ENCODE data around the gene SLK. TPM values are rescaled to one million over a fixed set of nuclear protein-coding genes. Genes with fewer than 3 reads are reported as not detected.

Gene SLK
- total RNA-seq, 1 donor from 2014 or later, result 31.0 TPM

- DNase-seq, result no peak
- no peak for ATAC-seq
- intact Hi-C loops (cut with micrococcal nuclease), result no loop called here
Measured at GRCh38 chr10:104040862-104041789, 74.2 kb downstream of the SLK start.

- intact Hi-C loops (cut with micrococcal nuclease), result no loop called here
- ATAC-seq, result no peak
- no peak for DNase-seq
Measured at GRCh38 chr10:104041891-104042535, 75.1 kb downstream of the SLK start.

- no peak for DNase-seq
- intact Hi-C loops (cut with micrococcal nuclease), result no loop called here
- no peak for ATAC-seq
Measured at GRCh38 chr10:104043185-104043830, 76.4 kb downstream of the SLK start.

GRCh38 chr10:104043854-104044253 lies 76.9 kb downstream of the SLK start:
- intact Hi-C loops (cut with micrococcal nuclease), result no loop called here
- no peak for DNase-seq
- ATAC-seq, result no peak

- intact Hi-C loops (cut with micrococcal nuclease), result no loop called here
- DNase-seq, result no peak
- peak; percentile 84 for ATAC-seq
Measured at GRCh38 chr10:104045151-104046089, 78.5 kb downstream of the SLK start.

GRCh38 chr10:104046651-104047050 lies 79.7 kb downstream of the SLK start:
- intact Hi-C loops (cut with micrococcal nuclease), result no loop called here
- DNase-seq, result no peak
- ATAC-seq, result no peak

GRCh38 chr10:104049504-104050250 lies 82.7 kb downstream of the SLK start:
- no peak for ATAC-seq
- intact Hi-C loops (cut with micrococcal nuclease), result no loop called here
- no peak for DNase-seq

GRCh38 chr10:104052431-104052830 lies 85.5 kb downstream of the SLK start:
- DNase-seq (no peak), ATAC-seq (no peak)
- intact Hi-C loops (cut with micrococcal nuclease), result no loop called here

- DNase-seq (no peak), ATAC-seq (no peak)
- intact Hi-C loops (cut with micrococcal nuclease), result no loop called here
Measured at GRCh38 chr10:104053201-104053600, 86.3 kb downstream of the SLK start.

GRCh38 chr10:104054430-104054829 lies 87.5 kb downstream of the SLK start:
- intact Hi-C loops (cut with micrococcal nuclease), result no loop called here
- ATAC-seq, result no peak

GRCh38 chr10:104056619-104057273 lies 89.8 kb downstream of the SLK start:
- intact Hi-C loops (cut with micrococcal nuclease), result no loop called here
- DNase-seq (no peak), ATAC-seq (no peak)

More at GRCh38 chr10:104054430-104054829, 87.5 kb downstream of the SLK start:
- no peak for DNase-seq

GRCh38 chr10:104057717-104058116 lies 90.8 kb downstream of the SLK start:
- DNase-seq (no peak), ATAC-seq (no peak)
- intact Hi-C loops (cut with micrococcal nuclease), result no loop called here

- DNase-seq, result no peak
- intact Hi-C loops (cut with micrococcal nuclease), result no loop called here
- ATAC-seq, result no peak
Measured at GRCh38 chr10:104059364-104059763, 92.4 kb downstream of the SLK start.

- intact Hi-C loops (cut with micrococcal nuclease), result no loop called here
- no peak for ATAC-seq
- DNase-seq, result no peak
Measured at GRCh38 chr10:104061196-104061595, 94.3 kb downstream of the SLK start.

- intact Hi-C loops (cut with micrococcal nuclease), result no loop called here
- DNase-seq (no peak), ATAC-seq (no peak)
Measured at GRCh38 chr10:104065748-104066147, 98.8 kb downstream of the SLK start.

GRCh38 chr10:104066945-104067344 lies 100.0 kb downstream of the SLK start:
- intact Hi-C loops (cut with micrococcal nuclease), result no loop called here
- no peak for ATAC-seq

GRCh38 chr10:104067525-104067924 lies 100.6 kb downstream of the SLK start:
- ATAC-seq, result no peak
- DNase-seq, result no peak
- intact Hi-C loops (cut with micrococcal nuclease), result no loop called here

More at GRCh38 chr10:104066945-104067344, 100.0 kb downstream of the SLK start:
- DNase-seq, result no peak

- no peak for ATAC-seq
Measured at GRCh38 chr10:104069613-104070012, 102.7 kb downstream of the SLK start.

More at GRCh38 chr10:104069613-104070012, 102.7 kb downstream of the SLK start:
- intact Hi-C loops (cut with micrococcal nuclease), result no loop called here
- no peak for DNase-seq
